ENCODE data around the gene G6PC3. TPM values are rescaled to one million over a fixed set of nuclear protein-coding genes. Genes with fewer than 3 reads are reported as not detected.

G6PC3 gene
- total and polyA plus RNA-seq, 10 of the 15 experiments (the other 5 are each of a cell fraction or from before 2014, with no cell fraction given), result 13.0 to 93.7 (median 43.0) TPM

GRCh38 chr17:44059101-44059892 is 11.2 kb upstream of the G6PC3 start:
- no peak overlapping the region for H3K9ac ChIP-seq (ENCODE audit: control insufficient read depth, insufficient read depth, low read length)
- no peaks in the 10 kb centered on the region for H4K20me1 ChIP-seq (ENCODE audit: control insufficient read depth, insufficient read depth)
- no peak for ATAC-seq
- no peak overlapping the region for H3K4me3 ChIP-seq
- peaks cover 8 to 23% of the 10 kb centered on the region in 2 experiments for H3K36me3 ChIP-seq (ENCODE audit: control insufficient read depth in 2 of 2, insufficient read depth in 2 of 2, low read length in 1 of 2)
- no peaks in the 10 kb centered on the region for H3K27me3 ChIP-seq (replicated peaks in 1 of 2; ENCODE audit: control insufficient read depth in 2 of 2, insufficient read depth in 2 of 2, low read length in 1 of 2)
- 93% methylated on average over 14 of the region's 14 CpGs for WGBS (ENCODE audit: insufficient coverage, insufficient replicate concordance, low lambda C conversion rate, missing lambda C conversion rate)
- in situ Hi-C loops (cut with MboI) (no loop called here), intact Hi-C loops (cut with micrococcal nuclease; ENCODE audit: unreplicated experiment) (no loop called here)
- CTCF ChIA-PET, result interaction anchor here (0.6 to 2.5 kb wide), 4 partner anchors 17 to 219 kb away, joined by 3 to 6 read pairs (median 3); no protein-coding TSS in a partner anchor
- H3K4me2 ChIP-seq (ENCODE audit: control insufficient read depth, insufficient read depth), result no peak overlapping the region
- no peaks in the 10 kb centered on the region for H3K4me1 ChIP-seq (ENCODE audit: control insufficient read depth, insufficient read depth, low read length)
- RAD21 ChIA-PET (ENCODE audit: unreplicated experiment), result interaction anchor here (0.6 kb wide), 1 partner anchor 81 kb away, joined by 3 read pairs; no protein-coding TSS in a partner anchor
- POLR2A ChIA-PET, result interaction anchor here (0.5 to 1.4 kb wide), 2 partner anchors 9 to 11 kb away, joined by 3 to 4 read pairs; no protein-coding TSS in a partner anchor
- SMC1A ChIA-PET (ENCODE audit: uncharacterized antibody, unreplicated experiment), result no interaction called here
- no peak for DNase-seq (ENCODE audit: low read depth, low spot score)
- H3K27ac ChIP-seq (ENCODE audit: control insufficient read depth, insufficient read depth), result no peak overlapping the region
- no TSS peak for BruUV-seq (replicated peaks)
- peaks cover 42% of the 10 kb centered on the region for H3K79me2 ChIP-seq (ENCODE audit: control insufficient read depth, insufficient read depth, low read length)
- peak; percentile 54 for FAIRE-seq
- no peaks in the 10 kb centered on the region for H3K9me3 ChIP-seq (replicated peaks; ENCODE audit: control insufficient read depth, insufficient read depth, low read length)
- H2AFZ ChIP-seq (ENCODE audit: control insufficient read depth, low read depth, low read length), result no peak overlapping the region
- TF ChIP-seq WRNIP1 (IDR thresholded peaks at IDR 0.05; ENCODE audit: borderline replicate concordance, low read depth, low read length) (no peak), CBX3 (IDR thresholded peaks at IDR 0.05; ENCODE audit: borderline replicate concordance, low read depth) (no peak), CHD4 (IDR thresholded peaks at IDR 0.05) (no peak), ZBTB33 (IDR thresholded peaks at IDR 0.05) (no peak), SPI1 (IDR thresholded peaks at IDR 0.05; ENCODE audit: borderline replicate concordance, insufficient read depth, low read depth, low read length) (no peak), CREM (IDR thresholded peaks at IDR 0.05; ENCODE audit: low read depth) (no peak), PRDM15 (CRISPR knock-in tag; IDR thresholded peaks at IDR 0.05) (no peak), EP300 (IDR thresholded peaks at IDR 0.05; ENCODE audit: borderline replicate concordance in 1 of 2, control insufficient read depth in 1 of 2, low read depth in 2 of 2, low read length in 2 of 2) (no peak), NKRF (conservative IDR thresholded peaks at IDR 0.05) (no peak), SUZ12 (IDR thresholded peaks at IDR 0.05; ENCODE audit: unreplicated experiment) (no peak), E2F4 (IDR thresholded peaks at IDR 0.05; ENCODE audit: low read depth, low read length) (no peak)
